Epithelial cell of proximal tubule (primary cell): ENCODE data around the gene SLC16A10. TPM values are rescaled to one million over a fixed set of nuclear protein-coding genes. Genes with fewer than 3 reads are reported as not detected.

Source experiments
- DNase-seq: peaks from one replicate; pipeline ENCODE4 v3.0.0-alpha.2; 2011; ENCODE audit warnings: low read depth
- H3K4me3 ChIP-seq: 2 replicates; pipeline ENCODE4 v1.5.1; 2011; ENCODE audit warnings: low read depth, mild to moderate bottlenecking, low read length
- total RNA-seq: library from RNA; depleted of rRNA; stranded (reverse); fragments of >200 nt; gene quantifications from 2 replicates; pipeline ENCODE4 v1.2.3, GENCODE V29; 2015
- TF ChIP-seq, protein P1 (sequence below): conservative IDR thresholded peaks from 2 replicates; pipeline ENCODE4 v1.5.1; 2012; ENCODE audit warnings: low read depth, mild to moderate bottlenecking, low read length

Gene SLC16A10
- total RNA-seq, 1 donor from 2014 or later, result 0.63 TPM

DNA sequence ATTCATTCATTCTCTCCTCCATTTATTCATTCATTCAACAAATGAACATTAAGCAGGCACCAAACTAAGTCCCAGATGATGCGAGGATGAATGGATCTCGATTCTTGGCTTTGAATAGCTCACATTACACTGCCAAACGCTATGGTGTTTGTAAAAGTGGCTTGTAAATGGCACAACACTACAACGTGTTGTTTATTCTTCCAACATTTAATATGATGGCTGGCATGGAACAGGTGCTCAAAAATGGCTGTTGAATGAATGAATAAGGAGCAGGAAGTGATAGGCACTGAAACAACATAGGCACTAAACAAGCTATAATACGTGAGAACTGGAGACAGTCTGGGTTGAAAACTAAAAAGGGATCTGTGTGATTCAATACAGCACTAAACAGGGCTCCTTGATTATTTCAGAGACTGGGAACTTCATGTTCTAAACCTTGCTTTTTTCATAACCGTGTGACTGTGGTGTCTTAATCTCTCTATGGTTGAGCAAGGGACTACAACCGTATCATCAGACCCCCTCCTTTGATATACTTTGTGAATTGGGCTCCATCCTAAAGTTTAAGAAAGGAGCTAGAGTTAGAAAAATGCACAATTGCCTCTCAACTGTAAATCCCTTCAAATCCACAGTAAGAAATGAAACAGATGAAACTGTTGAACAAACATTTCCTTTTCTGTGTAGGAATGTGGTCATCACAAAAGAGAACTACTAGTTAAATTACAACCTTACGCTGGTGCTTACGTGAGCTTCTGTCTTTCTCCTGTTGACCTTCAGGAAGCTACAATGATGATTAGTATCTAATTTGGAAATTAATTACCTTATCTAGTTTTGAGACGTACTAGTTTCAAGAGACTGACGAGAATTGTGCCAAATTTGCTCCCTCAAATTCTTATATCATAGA, 16.9 kb upstream of the SLC16A10 start:
- TF ChIP-seq, protein P1, sequence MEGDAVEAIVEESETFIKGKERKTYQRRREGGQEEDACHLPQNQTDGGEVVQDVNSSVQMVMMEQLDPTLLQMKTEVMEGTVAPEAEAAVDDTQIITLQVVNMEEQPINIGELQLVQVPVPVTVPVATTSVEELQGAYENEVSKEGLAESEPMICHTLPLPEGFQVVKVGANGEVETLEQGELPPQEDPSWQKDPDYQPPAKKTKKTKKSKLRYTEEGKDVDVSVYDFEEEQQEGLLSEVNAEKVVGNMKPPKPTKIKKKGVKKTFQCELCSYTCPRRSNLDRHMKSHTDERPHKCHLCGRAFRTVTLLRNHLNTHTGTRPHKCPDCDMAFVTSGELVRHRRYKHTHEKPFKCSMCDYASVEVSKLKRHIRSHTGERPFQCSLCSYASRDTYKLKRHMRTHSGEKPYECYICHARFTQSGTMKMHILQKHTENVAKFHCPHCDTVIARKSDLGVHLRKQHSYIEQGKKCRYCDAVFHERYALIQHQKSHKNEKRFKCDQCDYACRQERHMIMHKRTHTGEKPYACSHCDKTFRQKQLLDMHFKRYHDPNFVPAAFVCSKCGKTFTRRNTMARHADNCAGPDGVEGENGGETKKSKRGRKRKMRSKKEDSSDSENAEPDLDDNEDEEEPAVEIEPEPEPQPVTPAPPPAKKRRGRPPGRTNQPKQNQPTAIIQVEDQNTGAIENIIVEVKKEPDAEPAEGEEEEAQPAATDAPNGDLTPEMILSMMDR, result no peak
- H3K4me3 ChIP-seq, result no peak overlapping the region
- DNase-seq, result peak; percentile 20

DNA sequence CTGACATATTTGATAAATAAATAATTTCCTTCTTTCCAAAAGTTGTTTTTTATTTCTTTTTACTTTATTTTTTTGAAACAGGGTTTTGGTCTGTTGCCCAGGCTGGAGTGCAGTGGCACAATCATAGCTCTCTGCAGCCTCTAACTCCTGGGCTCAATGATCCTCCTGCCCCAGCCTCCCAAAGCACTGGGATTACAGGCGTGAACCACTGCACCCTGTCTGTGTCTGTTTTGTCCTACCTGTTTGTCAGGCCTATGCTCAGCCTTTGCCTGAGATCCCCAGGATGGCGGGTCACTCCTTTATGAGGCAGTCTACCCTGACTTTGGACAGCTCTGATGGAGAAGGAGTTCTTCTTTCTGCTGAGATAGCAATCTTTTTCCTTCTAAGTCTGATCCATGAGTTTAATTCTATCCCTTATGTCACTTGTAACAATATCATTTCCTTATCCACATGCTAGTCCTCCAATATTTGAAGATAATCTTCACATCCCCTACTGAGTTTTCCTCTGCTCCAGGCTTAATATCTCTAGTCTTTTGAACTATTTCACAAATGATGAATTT, 14.4 kb upstream of the SLC16A10 start:
- no peak overlapping the region for H3K4me3 ChIP-seq
- TF ChIP-seq, protein P1, result no peak
- DNase-seq, result no peak

DNA sequence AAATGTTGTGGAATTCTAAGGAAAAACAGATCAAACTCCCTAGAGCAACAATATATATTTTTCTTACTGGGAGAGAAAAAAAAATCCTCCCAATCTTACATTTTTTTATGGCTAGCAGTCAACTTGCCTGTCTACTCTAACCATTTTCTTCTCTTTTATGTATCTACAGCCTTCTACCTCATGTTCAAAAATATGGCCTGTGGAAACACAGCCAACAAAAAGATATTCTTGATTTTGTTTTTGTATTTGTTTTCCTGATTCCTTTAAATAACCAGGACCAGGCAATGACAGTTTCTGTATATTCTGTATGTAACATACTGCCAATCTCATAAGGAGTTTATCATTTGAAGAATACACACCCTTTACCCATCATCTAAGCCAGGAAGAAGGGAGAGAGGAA, 13.0 kb upstream of the SLC16A10 start:
- TF ChIP-seq, protein P1, result no peak
- DNase-seq, result no peak

DNA sequence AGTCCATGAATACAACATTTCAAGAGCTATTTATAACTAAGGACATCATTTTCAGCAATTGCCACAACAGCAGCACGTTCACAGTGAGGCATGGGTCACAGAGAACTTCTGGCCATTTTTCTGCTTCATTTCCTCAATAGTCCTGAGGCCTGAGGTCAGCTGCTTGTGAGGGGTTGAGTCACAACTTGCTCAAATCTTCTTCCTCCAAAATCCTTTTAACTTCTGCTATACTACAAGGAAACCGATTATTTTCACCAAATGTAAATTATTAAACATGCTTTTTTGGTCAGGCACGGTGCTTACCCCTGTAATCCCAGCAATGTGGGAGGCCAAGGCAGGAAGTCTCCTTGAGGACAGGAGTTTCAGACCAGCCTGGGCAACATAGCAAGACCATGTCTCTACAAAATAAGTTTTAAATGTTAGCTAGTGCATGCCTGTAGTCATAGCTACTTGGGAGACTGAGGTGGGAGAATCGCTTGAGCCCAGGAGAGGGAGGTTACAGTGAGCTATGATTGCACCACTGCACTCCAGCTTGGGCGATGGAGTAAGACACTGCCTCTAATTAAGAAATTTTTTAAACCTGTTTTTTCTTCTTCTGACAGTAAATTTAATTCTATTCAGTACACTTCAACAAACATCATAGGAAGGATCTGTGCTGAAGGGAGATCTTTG, 11.1 kb upstream of the SLC16A10 start:
- TF ChIP-seq, protein P1, result no peak
- DNase-seq, result peak; percentile 59
- H3K4me3 ChIP-seq, result no peak overlapping the region

More for the DNA sequence above, 13.0 kb upstream of the SLC16A10 start:
- H3K4me3 ChIP-seq, result no peak overlapping the region

DNA sequence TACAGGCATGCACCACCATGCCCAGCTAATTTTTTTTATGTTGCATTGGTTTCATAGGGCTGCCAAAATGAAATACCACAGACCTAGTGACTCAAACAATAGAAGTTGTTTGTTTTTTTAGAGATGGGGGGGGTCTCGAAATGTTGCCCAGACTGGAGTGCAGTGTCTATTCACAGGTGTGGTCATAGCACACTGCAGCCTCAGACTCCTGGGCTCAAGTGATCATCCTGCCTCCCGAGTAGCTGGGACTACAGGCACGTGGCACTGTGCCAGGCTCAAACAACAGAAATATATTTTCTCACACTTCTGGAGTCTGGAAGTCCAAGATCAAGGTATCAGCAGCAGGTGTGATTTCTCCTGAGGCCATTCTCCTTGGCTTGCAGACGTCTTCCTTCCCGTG, 6.6 kb upstream of the SLC16A10 start:
- TF ChIP-seq, protein P1, result no peak
- no peak overlapping the region for H3K4me3 ChIP-seq
- DNase-seq, result no peak

DNA sequence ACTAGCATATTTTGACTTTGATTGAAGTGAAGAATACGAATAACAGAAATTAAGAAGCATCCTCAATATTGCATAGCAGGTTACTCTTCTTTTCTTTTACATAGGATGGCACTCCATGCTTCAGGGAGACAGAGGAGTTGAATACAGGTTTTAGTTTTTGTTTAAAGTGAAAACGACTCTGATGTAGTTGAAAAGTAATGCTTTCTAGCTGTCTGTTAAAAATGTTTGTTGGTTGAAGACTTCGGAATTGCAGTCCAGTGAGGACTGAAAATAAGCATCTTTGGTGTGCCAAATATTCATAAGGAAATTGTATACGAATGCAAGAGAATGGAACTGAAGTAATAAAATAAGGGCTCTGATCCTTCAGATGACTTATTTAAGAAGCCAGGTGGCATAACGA, 618 bp upstream of the SLC16A10 start:
- peak overlapping the region; percentile 59 for H3K4me3 ChIP-seq
- TF ChIP-seq, protein P1, result no peak
- DNase-seq, result no peak
